Measurements from ENCODE around the gene BMPR2. TPM values are rescaled to one million over a fixed set of nuclear protein-coding genes. Genes with fewer than 3 reads are reported as not detected.

Gene BMPR2
- total RNA-seq, 1 experiment from 2014 or later: 34.9 TPM

GRCh38 chr2:202344178-202344577 lies 31.9 kb upstream of the BMPR2 start:
- Histone ChIP-seq H3K9me3 (ENCODE audit: low read depth, low read length, poor library complexity, severe bottlenecking) (no peaks in the 10 kb centered on the region), H3K4me1 (ENCODE audit: insufficient read depth, low read length, poor library complexity, severe bottlenecking) (no peaks in the 10 kb centered on the region), H3K36me3 (ENCODE audit: insufficient read depth, low read length, poor library complexity, severe bottlenecking) (no peaks in the 10 kb centered on the region), H3K27me3 (replicated peaks; ENCODE audit: insufficient read depth, low read depth, low read length, poor library complexity) (no peaks in the 10 kb centered on the region), H3K27ac (ENCODE audit: low read depth, low read length, poor library complexity, severe bottlenecking) (no peak overlapping the region), H3K4me3 (ENCODE audit: low read depth, low read length, poor library complexity, severe bottlenecking) (no peak overlapping the region)
- no peak for DNase-seq (ENCODE audit: low spot score)
- no TSS peak for BruUV-seq (replicated peaks)
- ChIA-PET CTCF (no interaction called here), POLR2A (ENCODE audit: low non-redundant PET) (no interaction called here)
- intact Hi-C loops (cut with micrococcal nuclease; ENCODE audit: unreplicated experiment): no loop called here
- no peak for TF ChIP-seq CTCF (conservative IDR thresholded peaks at IDR 0.05; ENCODE audit: low read depth, low read length)
- TF ChIP-seq EZH2 (IDR thresholded peaks at IDR 0.05; ENCODE audit: borderline replicate concordance, low read depth, low read length, poor library complexity, severe bottlenecking): no peak

- POLR2A ChIA-PET (ENCODE audit: low non-redundant PET): no interaction called here
- intact Hi-C loops (cut with micrococcal nuclease; ENCODE audit: unreplicated experiment): no loop called here
- DNase-seq (ENCODE audit: low spot score): no peak
- Histone ChIP-seq H3K27me3 (replicated peaks; ENCODE audit: insufficient read depth, low read depth, low read length, poor library complexity) (no peaks in the 10 kb centered on the region), H3K27ac (ENCODE audit: low read depth, low read length, poor library complexity, severe bottlenecking) (no peak overlapping the region), H3K4me1 (ENCODE audit: insufficient read depth, low read length, poor library complexity, severe bottlenecking) (no peaks in the 10 kb centered on the region), H3K9me3 (ENCODE audit: low read depth, low read length, poor library complexity, severe bottlenecking) (no peaks in the 10 kb centered on the region), H3K36me3 (ENCODE audit: insufficient read depth, low read length, poor library complexity, severe bottlenecking) (no peaks in the 10 kb centered on the region), H3K4me3 (ENCODE audit: low read depth, low read length, poor library complexity, severe bottlenecking) (no peak overlapping the region)
- TF ChIP-seq EZH2 (IDR thresholded peaks at IDR 0.05; ENCODE audit: borderline replicate concordance, low read depth, low read length, poor library complexity, severe bottlenecking): no peak
- no peak for TF ChIP-seq CTCF (conservative IDR thresholded peaks at IDR 0.05; ENCODE audit: low read depth, low read length)
- BruUV-seq (replicated peaks): no TSS peak
- CTCF ChIA-PET: no interaction called here
These were observed 29.9 kb upstream of the BMPR2 start for GRCh38 chr2:202346180-202346579.

- DNase-seq (ENCODE audit: low spot score): no peak
- Histone ChIP-seq H3K4me1 (ENCODE audit: insufficient read depth, low read length, poor library complexity, severe bottlenecking) (no peaks in the 10 kb centered on the region), H3K36me3 (ENCODE audit: insufficient read depth, low read length, poor library complexity, severe bottlenecking) (no peaks in the 10 kb centered on the region), H3K4me3 (ENCODE audit: low read depth, low read length, poor library complexity, severe bottlenecking) (no peak overlapping the region), H3K27ac (ENCODE audit: low read depth, low read length, poor library complexity, severe bottlenecking) (no peak overlapping the region), H3K9me3 (ENCODE audit: low read depth, low read length, poor library complexity, severe bottlenecking) (no peaks in the 10 kb centered on the region), H3K27me3 (replicated peaks; ENCODE audit: insufficient read depth, low read depth, low read length, poor library complexity) (no peaks in the 10 kb centered on the region)
- TF ChIP-seq EZH2 (IDR thresholded peaks at IDR 0.05; ENCODE audit: borderline replicate concordance, low read depth, low read length, poor library complexity, severe bottlenecking): no peak
- TF ChIP-seq CTCF (conservative IDR thresholded peaks at IDR 0.05; ENCODE audit: low read depth, low read length): no peak
- ChIA-PET POLR2A (ENCODE audit: low non-redundant PET) (no interaction called here), CTCF (no interaction called here)
- intact Hi-C loops (cut with micrococcal nuclease; ENCODE audit: unreplicated experiment): no loop called here
- BruUV-seq (replicated peaks): no TSS peak
These were observed 22.7 kb upstream of the BMPR2 start for GRCh38 chr2:202353430-202353829.
